Epidermal melanocyte (primary cell): ENCODE measurements around the gene PPP1R14D.
"Not testable (repeated sequence)": the region's sequence is repeated elsewhere in the genome, so short reads cannot be mapped to it uniquely, and the experiment has no call there.

Experiments
- DNase-seq: peaks from one replicate; pipeline ENCODE4 v3.0.0; 2011; ENCODE audit warnings: low spot score; ENCODE audit not compliant: insufficient read length

The PPP1R14D gene

GRCh38 chr15:40828447-40829036, at the start of gene PPP1R14D:
PPP1R14D (minus strand) TSS chr15:40828708; CDS start chr15:40828641, 67 bp downstream.
- DNase-seq, result no peak

GRCh38 chr15:40877694-40878093, 49.2 kb upstream of the PPP1R14D start:
- DNase-seq, result no peak

GRCh38 chr15:40875991-40876730, 47.7 kb upstream of the PPP1R14D start:
- peak; percentile 22 for DNase-seq

- DNase-seq, result peak; percentile 40
Measured at GRCh38 chr15:40873694-40874561, 45.4 kb upstream of the PPP1R14D start, which contains the start of gene RHOV. RHOV (minus strand) TSS chr15:40874234; CDS start chr15:40874139, 95 bp downstream.

- no peak for DNase-seq
Measured at GRCh38 chr15:40872791-40873693, 44.5 kb upstream of the PPP1R14D start.

GRCh38 chr15:40871749-40872617, 43.5 kb upstream of the PPP1R14D start:
- DNase-seq, result no peak

- DNase-seq, result no peak
Measured at GRCh38 chr15:40870716-40871115, 42.2 kb upstream of the PPP1R14D start.

- no peak for DNase-seq
Measured at GRCh38 chr15:40869686-40870085, 41.2 kb upstream of the PPP1R14D start.

GRCh38 chr15:40867199-40867598, 38.7 kb upstream of the PPP1R14D start:
- no peak for DNase-seq

- no peak for DNase-seq
Measured at GRCh38 chr15:40863660-40864270, 35.3 kb upstream of the PPP1R14D start.

GRCh38 chr15:40861147-40861546, 32.6 kb upstream of the PPP1R14D start:
- DNase-seq, result not testable (repeated sequence)

- peak; percentile 64 for DNase-seq
Measured at GRCh38 chr15:40859206-40859851, 30.8 kb upstream of the PPP1R14D start.

- no peak for DNase-seq
Measured at GRCh38 chr15:40858706-40859105, 30.2 kb upstream of the PPP1R14D start.

- DNase-seq, result peak; percentile 92
Measured at GRCh38 chr15:40857601-40858341, 29.3 kb upstream of the PPP1R14D start.

- DNase-seq, result no peak
Measured at GRCh38 chr15:40856746-40857145, 28.2 kb upstream of the PPP1R14D start.

GRCh38 chr15:40855706-40856234, 27.3 kb upstream of the PPP1R14D start:
- DNase-seq, result no peak

- DNase-seq, result no peak
Measured at GRCh38 chr15:40854161-40854560, 25.7 kb upstream of the PPP1R14D start.
